GM18526 (cell line): ENCODE measurements around the gene ARG2.

Experiments used
- POLR2A ChIP-seq: IDR thresholded peaks from 3 replicates; pipeline ENCODE4 v1.6.1; 2011; ENCODE audit not compliant: insufficient read length; ENCODE audit errors: extremely low read depth

ARG2 gene

DNA sequence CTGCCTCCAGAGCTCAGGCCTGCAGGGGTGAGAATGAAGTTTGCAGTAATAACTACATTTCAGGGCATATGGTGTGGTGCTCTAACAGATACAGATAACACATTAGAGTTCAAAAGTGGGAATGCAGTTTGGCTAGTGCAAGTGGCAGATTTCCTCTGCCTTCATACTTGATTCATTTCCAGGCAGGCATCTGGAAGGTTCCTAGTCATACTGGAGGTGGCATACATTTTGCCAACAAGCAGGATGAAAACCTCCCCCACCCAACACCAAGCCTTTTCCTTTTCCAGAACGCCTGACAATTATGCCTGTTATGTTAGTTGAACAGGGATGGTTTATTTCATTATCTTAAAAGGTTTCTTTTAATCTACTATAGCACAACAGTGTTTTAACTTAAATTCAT lies 30.4 kb downstream of the ARG2 start:
- TF ChIP-seq POLR2A: no peak

- no peak for TF ChIP-seq POLR2A
These were observed 31.0 kb downstream of the ARG2 start for GRCh38 chr14:67650694-67651093.

DNA sequence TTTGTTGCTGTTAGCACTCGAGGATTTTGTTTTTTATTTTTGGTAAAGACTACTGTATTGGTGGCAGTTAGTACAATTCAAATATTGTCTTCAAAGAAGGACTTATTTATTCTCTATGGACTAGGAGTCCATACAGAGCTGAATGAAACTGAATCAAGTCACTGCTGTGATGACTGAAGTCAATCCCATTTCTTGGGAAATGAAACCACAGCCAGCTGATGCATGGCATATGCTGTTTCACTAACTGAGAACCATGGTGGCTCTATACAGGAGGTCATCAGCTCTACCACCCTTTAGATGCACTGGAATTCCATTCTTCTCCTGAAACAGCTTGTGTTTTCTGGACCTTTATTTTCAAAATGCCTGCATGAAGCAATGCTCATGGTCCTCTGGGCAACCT lies 32.5 kb downstream of the ARG2 start:
- TF ChIP-seq POLR2A: no peak

DNA sequence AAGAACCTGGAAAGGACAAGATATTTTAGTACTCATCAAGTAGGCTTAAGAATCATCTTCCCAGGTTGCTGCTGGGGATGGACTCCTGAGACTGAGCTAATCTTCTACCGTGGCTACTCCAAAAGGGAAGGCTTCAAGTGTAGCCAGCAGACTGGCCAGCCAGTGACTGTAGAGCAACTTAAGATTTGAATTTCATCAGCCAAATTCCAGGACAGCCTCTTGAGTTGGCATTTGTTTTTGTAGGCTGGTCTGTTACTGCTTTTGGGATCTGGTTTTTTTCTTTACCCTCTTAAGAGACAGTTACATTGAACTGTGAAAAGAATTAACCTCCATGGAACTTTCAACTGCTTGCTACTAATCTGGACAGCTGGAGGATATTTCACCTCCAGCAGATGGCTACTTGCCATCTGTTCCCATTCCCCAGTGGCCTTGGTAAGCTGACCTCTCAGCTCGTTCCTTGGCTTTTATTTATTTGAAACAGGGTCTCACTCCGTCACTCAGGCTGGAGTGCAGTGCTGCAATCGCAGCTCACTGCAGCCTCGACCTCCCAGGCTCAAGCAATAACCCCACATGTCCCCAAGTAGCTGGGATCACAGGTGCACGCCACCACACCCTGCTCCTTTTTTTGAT lies 34.0 kb downstream of the ARG2 start:
- TF ChIP-seq POLR2A: no peak

GRCh38 chr14:67663633-67664032 lies 43.9 kb downstream of the ARG2 start:
- TF ChIP-seq POLR2A: no peak

- no peak for TF ChIP-seq POLR2A
These were observed 46.1 kb downstream of the ARG2 start for GRCh38 chr14:67665868-67666267.

- no peak for TF ChIP-seq POLR2A
These were observed 47.2 kb downstream of the ARG2 start for GRCh38 chr14:67666750-67667449.

DNA sequence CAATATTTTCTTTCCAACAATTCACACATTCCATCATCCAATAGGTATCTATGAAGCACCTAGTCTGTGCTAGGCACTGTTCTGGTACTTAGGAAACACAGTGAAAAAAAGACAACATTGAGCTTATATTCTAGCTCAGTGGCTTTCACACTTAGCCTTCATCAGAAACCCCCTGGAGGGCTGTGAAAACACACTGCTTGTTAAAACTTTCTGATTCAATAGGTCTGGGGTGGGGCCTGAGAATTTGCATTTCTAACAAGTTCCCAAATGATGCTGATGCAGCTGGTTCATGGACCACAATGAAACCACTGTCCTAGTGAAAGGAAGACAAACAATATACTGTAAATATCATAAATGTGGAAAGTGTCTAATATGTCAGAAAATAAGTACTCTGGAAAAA lies 48.8 kb downstream of the ARG2 start:
- TF ChIP-seq POLR2A: no peak

DNA sequence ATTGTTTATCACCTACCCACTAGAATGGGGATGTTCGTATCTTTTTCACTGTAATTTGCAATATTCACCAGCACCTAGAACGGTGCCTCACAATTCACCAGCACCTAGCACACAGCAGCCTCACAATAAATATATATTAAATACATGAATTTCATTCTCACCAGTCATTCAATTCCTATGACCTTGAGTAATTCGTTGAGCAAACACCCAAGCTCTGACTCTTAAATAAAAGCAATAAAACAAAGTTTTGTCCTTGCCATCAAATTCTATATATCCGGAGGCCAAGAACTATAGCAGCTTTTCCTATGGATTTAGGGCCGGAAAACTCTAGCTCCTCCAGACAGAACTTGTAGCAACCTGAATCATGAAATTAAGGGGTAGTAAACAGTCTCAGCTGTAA lies 53.7 kb downstream of the ARG2 start:
- no peak for TF ChIP-seq POLR2A

DNA sequence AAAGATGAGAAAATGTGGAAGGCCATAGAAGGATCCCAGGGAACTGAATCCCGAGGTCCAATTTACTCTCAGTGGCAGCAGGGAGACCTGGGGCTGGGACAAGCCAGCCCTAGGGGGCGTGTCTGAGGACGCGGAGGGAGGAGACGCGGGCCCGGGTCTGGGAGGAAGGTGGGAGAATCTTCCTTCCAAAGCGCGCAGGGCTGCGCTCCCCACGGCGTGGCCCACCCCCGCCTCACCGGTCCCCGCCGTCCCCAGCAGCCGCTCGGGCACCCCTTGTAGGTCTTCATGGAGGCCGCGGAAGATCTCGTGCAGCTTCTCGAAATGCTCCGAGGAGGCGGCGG lies 54.4 kb downstream of the ARG2 start:
- no peak for TF ChIP-seq POLR2A

DNA sequence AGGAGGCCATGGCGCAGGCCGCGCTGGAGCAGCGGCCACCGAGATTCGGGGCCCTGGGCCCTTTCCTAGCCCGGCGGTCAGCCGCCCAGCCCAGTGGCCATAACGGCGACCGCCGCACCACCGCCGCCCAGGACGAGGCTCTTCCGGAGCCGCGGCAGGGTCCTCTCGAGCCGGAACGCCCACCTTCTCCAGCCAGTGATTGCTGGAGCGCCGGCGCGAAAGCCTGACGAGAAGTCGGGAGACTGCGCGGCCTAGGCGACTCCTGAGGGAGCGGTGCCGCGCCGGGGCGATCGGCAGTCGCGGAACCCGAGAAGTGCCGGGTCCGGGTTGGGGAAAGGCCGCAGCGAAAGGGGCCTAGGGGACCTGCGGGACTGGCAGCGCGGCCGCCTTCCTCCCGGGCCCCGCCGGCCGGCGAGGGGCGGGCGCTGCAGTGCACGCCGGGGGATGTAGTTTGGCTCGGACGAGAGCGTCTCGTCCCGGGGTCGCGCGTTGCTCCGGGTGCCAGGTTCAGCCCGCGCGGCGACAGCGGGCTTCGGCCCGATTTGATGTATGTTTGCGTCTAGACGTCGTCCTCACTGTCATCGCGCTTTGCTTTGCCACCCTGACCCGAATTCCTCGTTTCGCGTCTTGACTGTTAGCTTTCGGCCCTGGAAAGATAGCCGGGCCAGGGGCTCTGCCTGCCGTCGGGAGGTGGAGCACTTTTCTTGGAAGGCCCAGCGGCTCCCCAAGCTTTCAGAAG lies 54.9 kb downstream of the ARG2 start, which contains the start of gene VTI1B:
TSS of gene VTI1B (minus strand) at position 153 of the 739 bp plus-strand sequence. CDS start at position 10, 143 bp downstream.
- TF ChIP-seq POLR2A: peak; percentile 60

DNA sequence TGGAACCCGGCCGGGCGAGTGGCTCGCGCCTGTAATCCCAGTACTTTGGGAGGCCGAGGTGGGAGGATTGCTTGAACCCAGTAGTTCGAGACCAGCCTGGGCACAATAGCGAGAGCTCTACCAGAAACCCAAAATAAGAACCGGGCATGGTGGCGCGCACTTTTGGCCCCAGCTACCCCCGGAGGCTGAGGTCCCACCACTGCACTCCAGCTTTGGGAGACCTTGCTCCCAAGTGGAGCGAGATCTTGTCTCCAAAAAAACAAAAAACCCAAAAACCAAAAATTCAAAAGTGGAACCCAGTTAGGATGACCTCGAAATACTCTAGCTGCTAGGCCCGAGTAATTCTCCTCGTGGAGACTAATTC lies 55.5 kb downstream of the ARG2 start:
- TF ChIP-seq POLR2A: no peak

DNA sequence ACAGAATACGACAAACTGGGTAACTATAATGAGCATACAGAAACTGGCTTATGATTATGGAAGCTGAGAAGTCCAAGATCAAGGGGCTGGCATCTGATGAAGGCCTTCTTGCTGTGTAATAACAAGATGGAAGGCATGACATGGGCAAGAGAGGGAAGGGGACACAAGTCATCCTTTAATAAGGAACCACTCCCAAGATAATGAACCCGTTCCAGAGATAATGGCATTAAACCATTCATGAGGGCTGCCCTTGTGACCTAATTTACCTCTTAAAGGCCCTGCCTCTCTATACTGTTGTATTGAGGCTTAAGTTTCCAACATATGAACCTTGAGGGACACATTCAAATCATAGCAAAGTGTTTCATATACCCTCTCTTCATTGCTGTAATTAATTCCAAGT lies 59.3 kb downstream of the ARG2 start:
- no peak for TF ChIP-seq POLR2A

DNA sequence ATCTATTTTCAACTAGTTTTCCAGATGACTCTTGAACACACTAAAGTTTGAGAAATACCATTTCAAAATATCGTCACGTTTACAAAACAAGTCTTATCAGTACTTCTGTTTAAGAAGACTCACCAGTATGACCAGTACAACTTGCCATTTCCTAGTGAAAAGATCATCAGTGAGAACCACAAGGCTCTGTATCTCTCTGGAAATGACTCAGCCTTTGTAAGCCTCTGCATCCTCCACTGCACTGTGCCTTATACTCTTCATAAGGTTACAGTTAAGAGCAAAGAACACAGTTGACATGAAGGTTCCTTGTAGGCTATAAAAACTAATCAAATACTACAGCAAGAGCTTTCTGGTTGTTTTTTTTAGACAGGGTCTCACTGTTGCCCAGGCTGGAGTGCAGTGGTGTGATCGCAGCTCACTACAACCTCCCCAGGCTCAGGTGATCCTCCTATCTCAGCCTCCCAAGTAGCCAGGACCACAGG lies 60.4 kb downstream of the ARG2 start:
- no peak for TF ChIP-seq POLR2A

- TF ChIP-seq POLR2A: no peak
These were observed 61.2 kb downstream of the ARG2 start for GRCh38 chr14:67680941-67681340.

DNA sequence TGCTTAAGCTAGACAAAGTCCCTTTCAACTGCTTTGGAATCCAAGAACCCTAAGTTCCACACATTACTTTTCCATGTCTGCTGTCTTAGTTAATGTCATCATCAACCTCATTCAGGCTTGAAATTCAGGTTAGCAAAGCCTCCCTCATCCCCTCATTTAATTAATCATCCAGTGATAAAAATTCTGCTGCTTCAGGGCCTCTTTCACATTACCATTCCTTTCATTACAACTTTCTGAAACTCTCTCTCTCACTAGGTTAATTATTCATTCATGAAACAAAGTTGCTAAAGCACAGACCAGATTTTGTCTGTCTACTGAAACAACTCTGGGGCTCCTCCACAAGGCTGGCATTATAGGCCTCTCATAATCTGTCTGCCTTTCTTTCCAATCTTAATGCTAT lies 64.1 kb downstream of the ARG2 start:
- TF ChIP-seq POLR2A: no peak

DNA sequence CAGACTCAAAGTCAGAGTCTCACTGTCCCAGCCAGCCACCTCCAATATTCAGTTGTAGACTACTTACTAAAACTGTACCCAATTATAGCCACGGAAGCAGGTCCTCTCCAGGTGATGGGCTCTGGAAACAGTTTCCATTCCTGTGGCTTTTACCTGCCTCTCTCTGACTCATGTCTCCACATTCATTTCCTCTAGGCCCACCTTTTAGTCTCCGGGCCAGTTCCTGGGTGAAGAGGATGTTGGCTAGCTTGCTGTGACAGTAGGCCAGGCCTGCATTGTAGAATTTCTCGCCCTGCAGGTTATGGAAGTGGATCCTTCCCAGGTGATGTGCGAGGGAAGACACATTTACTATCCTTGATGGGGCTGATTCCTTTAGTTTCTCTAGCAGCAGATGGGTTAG lies 70.3 kb downstream of the ARG2 start:
- TF ChIP-seq POLR2A: no peak

- TF ChIP-seq POLR2A: peak; percentile 60
These were observed 75.2 kb downstream of the ARG2 start for GRCh38 chr14:67694791-67695393.
